ENCODE data around the gene GPS2.
A peak's percentile ranks its signal among the peaks of the same experiment; 100 is the strongest.
"Not testable (repeated sequence)": the region's sequence is repeated elsewhere in the genome, so short reads cannot be mapped to it uniquely, and the experiment has no call there.

Gene GPS2

DNA sequence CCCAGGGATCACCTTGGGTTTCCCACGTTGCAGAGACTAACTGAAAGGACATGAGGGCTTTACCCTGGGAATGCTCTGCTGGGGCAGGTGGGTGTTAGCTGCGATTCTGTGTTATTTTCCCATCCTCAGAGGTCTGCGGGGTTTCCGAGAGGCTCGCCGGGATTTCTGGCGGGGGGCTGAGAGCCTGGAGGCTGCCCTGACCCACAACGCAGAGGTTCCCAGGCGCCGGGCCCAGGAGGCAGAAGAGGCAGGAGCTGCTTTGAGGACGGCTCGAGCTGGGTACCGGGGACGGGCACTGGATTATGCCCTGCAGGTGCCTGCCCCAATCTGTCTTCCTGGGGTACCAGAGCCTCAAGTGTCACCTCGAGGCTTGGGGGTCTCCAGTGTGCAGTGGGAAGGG, 28.1 kb upstream of the GPS2 start:
- H3K27me3 ChIP-seq (ENCODE audit: low read depth, low read length) = no peaks in the 10 kb centered on the region
- H3K9ac ChIP-seq (ENCODE audit: low read length) = no peak overlapping the region
- no peaks in the 10 kb centered on the region for H3K36me3 ChIP-seq (replicated peaks; ENCODE audit: low read depth, low read length)
- H3K79me2 ChIP-seq (ENCODE audit: low read length) = no peaks in the 10 kb centered on the region
- no peak overlapping the region for H2AFZ ChIP-seq (ENCODE audit: low read depth, low read length)
- H4K20me1 ChIP-seq (ENCODE audit: insufficient read depth, low read length) = no peaks in the 10 kb centered on the region
- no peak overlapping the region for H3K4me3 ChIP-seq (ENCODE audit: low read length)
- H3K27ac ChIP-seq (ENCODE audit: low read length) = no peak overlapping the region
- H3K9me3 ChIP-seq (ENCODE audit: insufficient read depth, low read length) = no peaks in the 10 kb centered on the region
- no peak overlapping the region for H3K4me2 ChIP-seq (ENCODE audit: low read length)
- no peak for TF ChIP-seq EZH2phosphoT487 (IDR thresholded peaks at IDR 0.05; ENCODE audit: low read depth)
- TF ChIP-seq, protein P1, sequence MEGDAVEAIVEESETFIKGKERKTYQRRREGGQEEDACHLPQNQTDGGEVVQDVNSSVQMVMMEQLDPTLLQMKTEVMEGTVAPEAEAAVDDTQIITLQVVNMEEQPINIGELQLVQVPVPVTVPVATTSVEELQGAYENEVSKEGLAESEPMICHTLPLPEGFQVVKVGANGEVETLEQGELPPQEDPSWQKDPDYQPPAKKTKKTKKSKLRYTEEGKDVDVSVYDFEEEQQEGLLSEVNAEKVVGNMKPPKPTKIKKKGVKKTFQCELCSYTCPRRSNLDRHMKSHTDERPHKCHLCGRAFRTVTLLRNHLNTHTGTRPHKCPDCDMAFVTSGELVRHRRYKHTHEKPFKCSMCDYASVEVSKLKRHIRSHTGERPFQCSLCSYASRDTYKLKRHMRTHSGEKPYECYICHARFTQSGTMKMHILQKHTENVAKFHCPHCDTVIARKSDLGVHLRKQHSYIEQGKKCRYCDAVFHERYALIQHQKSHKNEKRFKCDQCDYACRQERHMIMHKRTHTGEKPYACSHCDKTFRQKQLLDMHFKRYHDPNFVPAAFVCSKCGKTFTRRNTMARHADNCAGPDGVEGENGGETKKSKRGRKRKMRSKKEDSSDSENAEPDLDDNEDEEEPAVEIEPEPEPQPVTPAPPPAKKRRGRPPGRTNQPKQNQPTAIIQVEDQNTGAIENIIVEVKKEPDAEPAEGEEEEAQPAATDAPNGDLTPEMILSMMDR (IDR thresholded peaks at IDR 0.05; ENCODE audit: low read depth, low read length) = no peak
- H3K4me1 ChIP-seq (ENCODE audit: low read length) = no peaks in the 10 kb centered on the region

DNA sequence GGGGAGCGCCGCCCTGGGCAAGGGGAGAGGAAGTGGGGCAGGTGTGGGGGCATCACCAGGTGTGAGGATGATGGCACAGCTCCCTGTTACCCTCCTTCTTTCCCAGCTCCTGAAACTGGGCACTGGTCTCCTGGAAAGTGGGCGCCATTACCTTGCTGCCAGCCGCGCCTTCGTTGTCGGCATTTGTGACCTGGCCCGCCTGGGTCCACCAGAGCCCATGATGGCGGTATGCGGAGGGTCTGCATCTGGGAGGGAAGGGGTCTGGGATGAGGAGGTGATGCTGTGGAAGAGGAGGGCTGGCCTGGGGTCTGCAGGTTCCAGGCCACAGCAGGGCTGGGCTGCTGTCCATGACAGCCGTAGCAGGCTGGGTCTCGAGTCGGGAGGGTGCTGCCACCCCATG, 26.7 kb upstream of the GPS2 start:
- Histone ChIP-seq H3K79me2 (ENCODE audit: low read length) (peaks cover 4% of the 10 kb centered on the region; the same call in 1 of the 2 replicates), H3K9me3 (ENCODE audit: insufficient read depth, low read length) (no peaks in the 10 kb centered on the region), H3K9ac (ENCODE audit: low read length) (no peak overlapping the region), H3K36me3 (replicated peaks; ENCODE audit: low read depth, low read length) (peaks cover 4% of the 10 kb centered on the region), H3K4me1 (ENCODE audit: low read length) (peaks cover 5% of the 10 kb centered on the region), H2AFZ (ENCODE audit: low read depth, low read length) (no peak overlapping the region), H3K27ac (ENCODE audit: low read length) (no peak overlapping the region), H3K4me3 (ENCODE audit: low read length) (no peak overlapping the region), H3K4me2 (ENCODE audit: low read length) (no peak overlapping the region), H4K20me1 (ENCODE audit: insufficient read depth, low read length) (no peaks in the 10 kb centered on the region), H3K27me3 (ENCODE audit: low read depth, low read length) (no peaks in the 10 kb centered on the region)
- no peak for TF ChIP-seq EZH2phosphoT487 (IDR thresholded peaks at IDR 0.05; ENCODE audit: low read depth)
- TF ChIP-seq, protein P1 (IDR thresholded peaks at IDR 0.05; ENCODE audit: low read depth, low read length) = no peak

DNA sequence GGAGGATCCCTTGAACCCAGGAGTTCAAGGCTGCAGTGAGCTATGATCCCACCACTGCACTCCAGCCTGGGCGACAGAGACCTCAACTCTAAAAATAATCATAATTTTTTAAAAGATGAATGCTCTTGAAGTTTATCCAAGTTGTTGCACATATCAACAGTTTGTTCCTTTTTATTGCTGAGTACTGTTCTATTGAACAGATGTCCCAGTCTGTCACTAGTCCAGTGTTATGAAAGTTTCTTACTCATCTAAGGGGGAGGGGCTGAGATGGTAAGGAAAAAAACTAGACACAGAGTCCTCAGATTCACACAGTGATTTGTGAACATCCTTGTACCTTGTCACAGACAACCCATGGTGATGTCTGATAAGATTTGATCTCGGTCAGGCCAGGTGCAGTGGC, 25.0 kb upstream of the GPS2 start:
- peaks cover 15% of the 10 kb centered on the region for H3K4me1 ChIP-seq (ENCODE audit: low read length)
- no peak overlapping the region for H3K9ac ChIP-seq (ENCODE audit: low read length)
- H4K20me1 ChIP-seq (ENCODE audit: insufficient read depth, low read length) = no peaks in the 10 kb centered on the region
- no peak overlapping the region for H2AFZ ChIP-seq (ENCODE audit: low read depth, low read length)
- no peaks in the 10 kb centered on the region for H3K9me3 ChIP-seq (ENCODE audit: insufficient read depth, low read length)
- no peaks in the 10 kb centered on the region for H3K27me3 ChIP-seq (ENCODE audit: low read depth, low read length)
- H3K4me2 ChIP-seq (ENCODE audit: low read length) = no peak overlapping the region
- peaks cover 4% of the 10 kb centered on the region for H3K36me3 ChIP-seq (replicated peaks; ENCODE audit: low read depth, low read length)
- peaks cover 9% of the 10 kb centered on the region for H3K79me2 ChIP-seq (ENCODE audit: low read length)
- no peak overlapping the region for H3K27ac ChIP-seq (ENCODE audit: low read length)
- H3K4me3 ChIP-seq (ENCODE audit: low read length) = no peak overlapping the region
- no peak for TF ChIP-seq EZH2phosphoT487 (IDR thresholded peaks at IDR 0.05; ENCODE audit: low read depth)
- TF ChIP-seq, protein P1 (IDR thresholded peaks at IDR 0.05; ENCODE audit: low read depth, low read length) = no peak

DNA sequence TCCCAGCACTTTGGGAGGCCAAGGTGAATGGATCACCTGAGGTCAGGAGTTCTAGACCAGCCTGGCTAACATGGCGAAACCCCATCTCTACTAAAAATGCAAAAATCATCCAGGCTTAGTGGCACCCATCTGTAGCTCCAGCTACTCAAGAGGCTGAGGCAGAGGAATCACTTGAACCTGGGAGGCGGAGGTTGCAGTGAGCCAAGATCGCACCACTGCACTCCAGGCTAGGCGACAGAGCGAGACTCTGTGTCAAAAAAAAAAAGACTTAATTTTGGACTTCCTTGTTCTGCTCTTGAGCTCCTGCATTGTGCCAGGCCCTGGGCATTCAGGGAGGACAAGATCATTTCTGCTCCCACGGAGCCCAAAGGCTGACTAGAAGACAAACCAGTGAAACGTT, 22.4 kb upstream of the GPS2 start:
- H3K36me3 ChIP-seq (replicated peaks; ENCODE audit: low read depth, low read length); H3K27me3 ChIP-seq (ENCODE audit: low read depth, low read length); H3K9ac ChIP-seq (ENCODE audit: low read length); H2AFZ ChIP-seq (ENCODE audit: low read depth, low read length); H3K9me3 ChIP-seq (ENCODE audit: insufficient read depth, low read length); H3K27ac ChIP-seq (ENCODE audit: low read length); H3K79me2 ChIP-seq (ENCODE audit: low read length); H3K4me3 ChIP-seq (ENCODE audit: low read length); H4K20me1 ChIP-seq (ENCODE audit: insufficient read depth, low read length): not testable (repeated sequence)
- H3K4me1 ChIP-seq (ENCODE audit: low read length) = peaks cover 15% of the 10 kb centered on the region
- peak overlapping the region; percentile 96; the same call in 1 of the 2 replicates for H3K4me2 ChIP-seq (ENCODE audit: low read length)

Measured in OCI-LY3 (cell line).